GOT3 (cell line): Measurements from ENCODE around the gene ASTN2.

Experiments used
- DNase-seq: peaks from one replicate; lab custom pipeline; 2025; ENCODE audit warnings: mixed read lengths; lab: John Stamatoyannopoulos, UW

Gene ASTN2

DNA sequence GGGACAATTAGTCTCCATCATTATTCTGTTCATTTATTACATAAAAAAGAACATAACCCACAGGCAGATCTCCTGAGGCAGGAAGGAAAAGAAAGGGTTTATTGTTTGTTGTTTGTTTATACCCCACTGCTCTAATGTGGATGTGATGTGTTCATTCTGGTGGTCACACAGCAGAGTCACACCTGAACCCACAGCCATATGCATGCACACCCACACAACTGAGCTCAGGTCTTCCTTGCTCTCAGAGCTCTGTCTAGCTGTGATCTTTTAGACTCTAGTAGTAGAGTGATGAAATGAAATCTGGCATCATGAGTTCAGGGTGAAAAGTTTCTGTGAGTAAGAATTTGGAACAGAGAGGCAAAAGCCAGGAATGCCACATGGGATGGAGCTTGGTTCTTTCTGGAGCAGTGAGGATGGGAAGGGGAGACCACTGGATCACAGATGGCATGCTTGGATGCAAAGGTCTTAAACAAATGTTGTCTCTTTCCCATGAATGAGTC lies 1034.3 kb downstream of the ASTN2 start:
- DNase-seq: no peak

DNA sequence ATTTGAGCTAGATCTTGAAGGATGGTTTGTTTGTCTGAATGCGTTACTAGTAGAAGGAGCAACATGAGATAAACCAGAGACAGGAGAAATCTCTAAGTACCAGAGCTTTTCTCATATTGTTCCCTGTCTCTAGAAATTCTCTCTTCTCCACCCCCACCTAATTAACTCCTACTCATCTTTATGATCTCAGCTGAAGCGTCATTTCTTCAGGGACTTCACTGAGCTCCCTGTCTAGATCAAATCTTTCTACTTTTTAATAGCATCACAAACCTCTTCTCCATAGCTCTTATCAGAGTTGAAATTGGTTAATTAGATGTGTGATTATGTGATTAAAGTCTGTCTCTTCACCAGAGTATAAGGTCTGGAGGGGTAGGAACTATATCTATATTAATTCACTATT lies 1035.0 kb downstream of the ASTN2 start:
- no peak for DNase-seq

DNA sequence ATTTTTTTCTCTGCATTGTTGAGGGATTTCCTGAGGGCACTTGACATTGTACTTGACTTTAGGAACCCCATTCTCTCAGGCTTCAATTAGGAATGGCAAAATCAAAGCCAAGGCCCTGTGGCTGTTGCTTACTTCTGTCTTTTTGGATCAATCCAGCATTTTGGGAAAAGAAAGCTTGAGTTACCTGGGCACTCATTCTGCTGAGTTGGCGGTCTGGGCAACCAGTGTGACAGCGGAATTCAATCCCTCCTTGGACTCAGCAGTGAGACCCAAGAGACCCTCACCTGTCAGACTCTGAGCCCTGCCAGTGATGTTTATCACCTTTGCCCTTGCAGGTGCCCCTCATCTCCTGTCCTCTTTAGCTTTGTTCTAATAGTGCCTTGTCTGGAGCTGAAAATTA lies 1036.0 kb downstream of the ASTN2 start:
- no peak for DNase-seq

DNA sequence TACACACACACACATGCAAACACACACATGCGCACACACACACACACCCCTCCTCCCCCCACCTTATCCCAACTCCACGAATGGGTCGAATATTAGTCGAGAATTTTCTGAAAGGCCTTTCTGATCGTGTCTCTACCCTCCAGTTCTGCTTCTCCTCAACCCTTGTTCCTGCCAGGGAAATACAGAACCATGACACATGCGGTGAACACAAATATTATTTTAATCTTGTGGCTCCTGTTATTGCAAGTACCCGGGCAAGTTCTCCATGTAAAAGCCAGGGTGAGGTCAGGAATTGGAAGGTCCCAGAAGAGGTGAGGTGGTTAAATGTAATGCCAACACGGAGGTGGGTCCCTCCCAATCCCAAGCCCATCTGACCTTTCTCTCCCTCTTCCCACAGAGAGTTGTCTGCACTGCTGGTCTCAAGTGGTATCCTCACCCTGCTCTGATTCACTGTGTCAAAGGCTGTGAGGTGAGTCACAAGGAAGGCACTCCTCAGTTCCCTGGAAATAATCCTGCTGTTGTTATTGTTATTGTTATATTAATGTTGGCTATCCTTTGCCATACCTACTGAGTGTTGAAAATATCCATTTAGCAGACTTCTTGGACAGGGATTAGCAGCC lies 1037.6 kb downstream of the ASTN2 start:
- no peak for DNase-seq
